CD4-positive, alpha-beta T cell treated with Interleukin-6 for 4 hours (primary cell): ENCODE measurements around the gene SLC2A1.

ENCODE experiments used
- DNase-seq: peaks from one replicate; pipeline ENCODE4 v3.0.0-alpha.2; 2020; ENCODE audit warnings: mixed read lengths

The SLC2A1 gene

DNA sequence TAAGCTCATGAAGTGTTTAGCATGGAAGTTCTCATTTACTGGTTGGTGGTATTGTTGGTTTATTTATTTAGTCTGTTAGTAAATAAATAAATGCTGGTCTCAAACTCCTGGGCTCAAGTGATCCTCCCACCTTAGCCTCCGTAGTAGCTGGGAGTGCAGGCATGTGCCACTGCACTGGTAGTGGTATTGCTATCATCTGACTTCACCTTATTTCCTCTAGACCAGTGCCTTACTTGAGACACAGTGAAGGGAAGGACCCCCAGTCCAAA, 1.4 kb upstream of the SLC2A1 start:
- DNase-seq = no peak

- DNase-seq = peak; percentile 74
These were observed 684 bp downstream of the SLC2A1 start for GRCh38 chr1:42957880-42958487.

DNA sequence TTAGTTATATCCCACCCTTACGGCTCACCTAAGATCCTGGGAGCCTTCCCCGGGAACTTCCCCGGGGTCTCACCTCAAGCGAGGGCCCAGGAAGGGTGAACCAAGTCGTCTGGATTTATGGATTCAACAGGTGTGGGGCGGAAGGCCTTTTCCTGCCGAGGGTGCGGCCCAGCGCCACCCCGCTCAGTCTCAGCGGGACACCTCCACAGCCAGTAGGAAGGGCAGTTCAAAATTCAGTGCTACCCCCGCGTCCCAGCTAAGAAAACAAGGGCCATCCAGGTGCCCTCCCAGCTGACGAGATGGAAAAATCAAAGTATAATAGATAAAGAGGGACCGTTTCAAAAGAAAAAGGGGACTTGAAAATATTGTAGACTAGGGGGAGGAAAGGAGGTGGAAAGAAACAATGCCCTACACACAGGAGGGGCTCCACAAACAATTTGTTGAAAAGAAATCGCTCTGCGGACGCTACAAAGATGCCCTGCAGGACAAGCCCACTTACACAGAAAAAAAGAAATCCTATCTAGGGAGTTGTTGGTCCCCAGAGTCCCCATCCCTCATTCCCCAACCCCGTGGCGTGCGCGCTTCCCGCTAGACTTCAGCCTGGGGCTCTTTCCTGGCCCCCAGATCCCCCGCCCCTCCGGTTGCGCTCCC, 1.3 kb downstream of the SLC2A1 start:
- peak; percentile 15 for DNase-seq

- no peak for DNase-seq
These were observed 1.9 kb downstream of the SLC2A1 start for GRCh38 chr1:42956739-42957138.

DNA sequence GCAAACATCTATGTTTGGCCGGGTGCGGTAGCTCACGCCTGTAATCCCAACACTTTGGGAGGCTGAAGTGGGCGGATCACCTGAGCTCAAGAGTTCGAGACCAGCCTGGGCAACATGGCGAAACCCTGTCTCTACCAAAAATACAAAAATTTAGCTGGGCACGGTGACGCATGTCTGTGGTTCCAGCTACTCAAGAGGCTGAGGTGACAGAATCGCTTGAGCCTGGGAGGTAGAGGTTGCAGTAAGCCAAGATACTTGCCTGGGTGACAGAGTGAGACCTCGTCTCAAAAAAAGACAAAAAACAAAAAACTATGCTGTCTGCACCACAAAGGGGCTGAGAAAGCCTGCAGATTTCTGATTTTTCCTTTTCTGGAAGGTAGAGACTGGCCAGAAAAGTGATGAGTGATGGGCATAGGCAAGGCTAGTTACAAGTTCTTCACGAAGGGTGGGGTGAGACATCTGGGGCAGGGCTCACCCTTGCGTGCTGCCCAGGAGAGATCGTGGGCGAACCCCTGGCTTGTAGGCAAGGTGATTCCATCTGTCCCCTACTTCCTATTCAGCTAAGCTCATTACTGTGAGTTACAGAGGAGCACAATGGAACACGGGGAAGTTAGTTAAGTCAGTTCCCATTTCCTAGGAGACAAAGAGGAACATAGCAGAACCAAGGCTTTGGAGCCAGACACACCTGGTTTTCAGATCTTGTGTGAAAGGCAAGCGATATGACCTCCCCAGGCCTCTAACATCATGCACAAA, 3.2 kb downstream of the SLC2A1 start:
- DNase-seq = peak; percentile 33

DNA sequence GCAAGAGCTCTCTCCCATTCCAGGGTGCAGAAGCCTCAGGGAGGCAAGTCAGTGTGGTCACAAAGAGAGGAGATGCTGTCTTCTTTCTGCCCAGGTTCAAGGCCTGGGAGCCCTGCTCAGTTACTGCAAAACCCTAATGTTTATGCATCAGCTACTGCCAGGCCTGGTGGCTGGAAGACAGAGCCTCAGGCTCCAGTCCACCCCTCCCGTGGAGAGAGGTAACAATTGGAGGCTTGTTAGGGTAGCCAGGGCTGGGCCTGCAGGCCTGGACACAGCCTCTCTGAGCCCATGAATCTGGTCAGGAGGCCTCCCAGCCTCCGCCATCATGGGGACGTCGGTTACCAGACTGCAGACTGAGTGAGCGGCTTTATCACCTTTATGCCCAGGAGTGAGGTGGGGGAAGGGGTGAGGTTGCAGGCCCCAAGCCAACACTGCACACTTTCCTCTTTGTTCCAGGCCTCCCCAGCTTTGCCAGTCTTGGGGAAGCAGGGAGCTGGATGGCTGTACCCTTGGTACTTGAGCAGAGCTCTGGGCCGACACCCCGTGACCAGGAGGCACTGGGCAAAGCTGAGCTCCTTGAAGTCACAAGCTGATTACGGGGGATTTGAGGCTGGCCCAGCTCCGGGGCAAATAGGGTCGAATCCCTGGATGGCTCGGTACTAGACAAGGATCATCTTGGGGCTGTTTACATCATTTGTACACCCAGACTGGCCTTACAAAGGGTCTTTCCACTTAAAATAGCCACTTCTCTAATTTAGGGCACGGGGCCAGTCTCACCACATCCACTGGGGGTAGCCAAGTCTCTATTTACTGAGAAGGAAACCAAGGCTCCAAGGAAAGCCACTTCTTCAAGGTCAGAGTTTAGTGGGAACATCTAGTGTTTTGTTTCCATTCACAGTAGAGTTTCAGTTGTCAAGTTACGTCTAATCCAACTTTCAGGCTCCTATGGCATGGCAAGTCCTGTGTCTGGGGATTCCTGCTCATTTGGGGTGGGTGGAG, 5.2 kb downstream of the SLC2A1 start:
- no peak for DNase-seq

DNA sequence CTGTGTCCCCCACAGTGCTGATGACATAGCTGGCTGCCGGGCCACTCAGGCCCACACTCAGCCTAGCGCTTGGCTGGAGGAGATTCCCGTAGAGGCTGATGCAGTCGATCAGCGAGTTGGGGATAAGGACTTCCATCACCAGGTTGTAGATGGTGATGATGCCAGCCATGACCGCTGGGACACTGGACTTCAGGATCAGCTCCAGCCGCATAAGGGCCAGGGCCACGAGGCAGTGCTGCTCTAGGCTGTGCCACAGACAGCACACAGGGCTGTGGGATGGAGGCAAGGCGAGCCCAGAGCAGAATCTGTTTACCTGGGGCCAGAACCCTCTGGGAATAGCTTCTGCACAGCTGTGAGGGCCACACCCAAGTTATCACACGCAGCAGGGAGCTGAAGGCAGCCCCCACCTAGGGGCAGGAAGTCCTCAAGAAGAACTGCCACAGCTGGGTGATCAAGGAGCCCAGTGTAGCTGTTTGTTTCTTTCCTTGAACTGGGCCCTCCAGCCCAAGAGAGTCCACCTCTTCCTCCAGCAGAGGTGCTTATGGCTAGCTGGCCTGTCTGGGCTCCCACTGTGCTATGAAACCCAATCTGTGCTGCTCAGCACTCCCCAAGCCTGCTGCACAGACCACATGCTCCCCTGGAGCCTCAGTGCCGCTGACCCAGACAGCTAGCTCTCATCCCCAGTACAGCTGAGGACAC, 6.2 kb downstream of the SLC2A1 start:
- DNase-seq = peak; percentile 68

DNA sequence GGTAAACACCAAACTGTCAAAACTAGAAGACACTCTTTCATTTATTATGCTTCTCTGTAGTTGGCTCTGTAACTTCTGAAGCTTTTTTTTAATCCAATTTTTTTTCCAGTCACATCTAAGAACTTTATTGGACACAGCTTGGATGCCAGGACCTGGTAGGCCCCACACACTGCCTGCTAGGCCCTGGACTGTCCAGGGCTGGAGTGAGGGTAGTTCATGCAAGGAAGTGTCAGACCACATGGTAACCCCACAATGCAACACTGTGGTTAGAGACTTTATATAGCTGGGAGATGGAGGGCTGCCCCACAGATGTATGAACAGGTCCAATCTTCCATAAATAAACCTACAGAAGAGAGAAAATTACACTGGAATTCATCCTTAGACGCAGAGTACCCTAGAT, 7.1 kb downstream of the SLC2A1 start:
- no peak for DNase-seq

DNA sequence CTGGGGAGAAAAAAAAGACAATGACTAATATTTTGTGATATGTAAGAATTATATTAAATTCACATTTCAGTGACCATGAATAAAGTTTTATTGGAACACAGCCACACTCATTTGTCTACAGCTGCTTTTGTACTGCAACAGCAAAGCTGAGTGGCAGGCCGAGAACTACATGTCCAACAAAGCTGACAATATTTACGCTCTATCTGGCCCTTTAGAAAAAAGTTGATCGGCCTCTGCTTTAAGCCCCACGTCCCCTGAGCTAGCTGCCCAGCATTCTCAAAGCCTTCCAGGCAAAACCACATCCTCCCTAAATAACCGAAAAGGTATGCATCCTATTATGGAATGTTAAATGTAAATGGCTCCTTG, 8.6 kb downstream of the SLC2A1 start:
- no peak for DNase-seq

GRCh38 chr1:42949312-42950115, 9.2 kb downstream of the SLC2A1 start:
- DNase-seq = no peak

DNA sequence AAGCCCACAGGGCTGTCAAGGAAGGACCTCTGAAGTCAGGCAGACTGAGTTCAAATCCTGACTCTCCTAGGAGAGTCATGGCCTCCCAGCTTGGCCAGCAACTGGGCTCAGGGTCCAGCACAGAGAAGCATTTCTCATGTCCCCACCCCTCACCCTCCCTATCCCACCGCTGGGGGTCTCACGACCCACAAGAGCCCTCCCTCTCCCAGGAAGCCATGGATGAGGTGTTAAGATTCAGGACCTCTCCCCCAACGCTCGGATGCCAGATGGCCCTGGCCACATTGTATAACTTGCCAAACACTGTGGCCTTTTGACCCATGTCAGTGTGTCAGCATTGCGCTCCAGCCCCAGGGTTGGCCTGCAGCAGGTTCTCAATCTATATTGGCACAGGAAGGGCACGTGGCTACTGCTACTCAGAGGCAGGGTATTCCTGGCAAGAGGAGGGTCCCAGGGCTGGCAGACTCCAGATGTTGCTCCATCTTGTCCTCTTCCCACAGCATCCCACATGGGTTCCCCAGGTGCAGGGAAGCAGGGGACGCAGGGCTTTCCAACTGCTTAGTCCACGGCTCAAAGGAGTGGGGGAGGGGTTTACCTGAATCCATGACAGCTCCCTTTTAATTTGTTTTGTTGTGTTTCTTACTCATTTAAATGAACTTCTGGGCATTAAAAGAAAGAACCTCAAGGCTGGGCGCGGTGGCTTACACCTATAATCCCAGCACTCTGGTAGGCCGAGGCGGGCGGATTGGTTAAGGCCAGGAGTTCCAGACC, 10.5 kb downstream of the SLC2A1 start:
- no peak for DNase-seq

GRCh38 chr1:42947117-42947516, 11.6 kb downstream of the SLC2A1 start:
- no peak for DNase-seq

GRCh38 chr1:42946120-42946898, 12.4 kb downstream of the SLC2A1 start:
- no peak for DNase-seq

GRCh38 chr1:42945164-42945563, 13.5 kb downstream of the SLC2A1 start:
- DNase-seq = peak; percentile 41

DNA sequence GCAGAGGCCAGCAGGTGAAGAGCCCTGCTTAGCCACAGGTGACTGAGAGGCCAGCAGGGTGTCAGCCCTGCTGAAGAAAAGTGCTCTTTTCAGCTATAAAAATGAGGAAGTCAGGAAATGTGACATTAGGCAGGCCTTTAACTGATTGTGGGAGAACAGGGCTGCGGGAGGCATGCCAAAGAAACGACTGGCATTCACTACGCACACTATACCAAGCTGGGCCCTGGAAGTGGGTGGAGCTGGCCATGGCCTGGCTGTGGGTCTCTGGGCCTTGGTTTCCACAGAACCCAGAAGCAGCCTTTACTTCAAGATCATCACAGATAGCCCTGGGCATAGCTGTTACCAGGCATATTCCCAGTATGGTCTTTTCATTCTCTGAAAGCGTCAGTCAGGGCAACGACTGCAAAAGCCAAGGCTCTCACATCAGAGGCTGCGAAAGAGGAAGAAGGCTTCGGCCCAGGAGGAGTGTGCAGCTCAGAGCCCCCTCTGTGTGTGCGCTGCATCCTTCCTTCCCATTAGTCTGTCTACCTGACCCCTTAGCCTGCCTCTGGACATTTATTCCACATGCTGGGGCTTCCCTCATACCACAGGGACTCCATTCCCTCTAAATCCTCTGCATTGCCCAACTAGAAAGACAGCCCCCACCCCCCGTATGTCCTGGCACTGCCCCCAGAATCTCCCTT, 14.3 kb downstream of the SLC2A1 start:
- DNase-seq = peak; percentile 7

DNA sequence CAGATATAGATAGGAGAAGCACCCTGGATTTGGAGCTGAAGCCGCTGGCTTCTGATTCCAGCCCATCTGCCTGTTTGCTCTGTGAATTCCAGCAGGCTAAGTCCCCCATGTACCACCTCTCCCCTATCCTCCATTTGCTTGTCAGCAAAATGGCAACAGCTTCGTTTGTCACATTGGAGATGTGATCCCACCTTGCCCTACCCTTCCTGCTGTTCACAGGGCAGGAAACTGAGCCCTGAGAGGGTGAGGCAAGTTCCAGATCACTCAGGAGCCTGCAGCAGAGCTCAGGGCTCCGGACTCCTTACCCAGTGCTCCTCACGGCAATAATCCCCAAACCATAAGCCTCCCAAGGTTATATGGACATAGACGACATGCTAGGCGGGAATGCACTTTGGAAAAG, 14.9 kb downstream of the SLC2A1 start:
- peak; percentile 1 for DNase-seq

GRCh38 chr1:42943166-42943565, 15.5 kb downstream of the SLC2A1 start:
- peak; percentile 55 for DNase-seq

DNA sequence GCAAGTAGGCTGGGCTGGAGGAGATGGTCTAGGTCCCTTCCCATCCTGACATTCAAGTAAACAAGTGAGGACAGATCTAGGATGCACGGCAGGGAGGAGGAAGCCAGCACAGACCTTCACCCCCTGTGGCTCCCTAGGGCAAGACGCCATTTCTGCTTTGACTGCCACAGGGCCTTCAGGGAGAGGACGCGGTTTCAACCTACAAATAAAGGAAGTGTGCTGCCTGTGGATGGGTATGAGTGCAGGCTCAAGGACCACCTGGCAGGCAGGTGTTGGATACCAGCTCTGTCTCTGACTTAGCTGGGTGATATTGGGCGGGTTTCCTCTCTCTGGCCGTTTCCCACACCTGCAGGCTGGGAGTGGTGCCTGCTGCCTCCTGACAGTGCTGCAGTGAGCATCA, 16.2 kb downstream of the SLC2A1 start:
- no peak for DNase-seq

GRCh38 chr1:42941640-42942330, 16.9 kb downstream of the SLC2A1 start:
- peak; percentile 43 for DNase-seq
